Measurements from ENCODE around the gene DACT1.

DNA sequence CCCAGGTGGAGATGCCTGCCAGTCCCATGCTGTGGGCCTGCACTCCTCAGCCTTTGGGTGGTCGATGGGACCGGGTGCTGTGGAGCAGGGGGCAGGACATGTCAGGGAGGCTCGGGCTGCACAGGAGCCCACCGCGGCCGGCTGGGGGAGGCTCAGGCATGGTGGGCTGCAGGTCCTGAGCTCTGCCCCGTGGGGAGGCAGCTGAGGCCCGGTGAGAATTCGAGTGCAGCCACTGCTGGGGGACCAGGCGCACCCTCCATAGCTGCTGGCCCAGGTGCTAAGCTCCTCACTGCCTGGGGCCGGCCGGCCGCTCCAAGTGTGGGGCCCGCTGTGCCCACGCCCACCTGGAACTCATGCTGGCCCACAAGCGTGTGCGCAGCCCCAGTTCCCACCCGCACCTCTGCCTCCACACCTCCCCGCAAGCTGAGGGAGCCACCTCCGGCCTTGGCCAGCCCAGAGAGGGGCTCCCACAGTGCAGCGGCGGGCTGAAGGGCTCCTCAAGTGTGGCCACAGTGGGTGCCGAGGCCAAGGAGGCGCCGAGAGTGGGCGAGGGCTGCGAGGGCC is 49.6 kb downstream of the DACT1 start:
- TF ChIP-seq POLR2AphosphoS5 (IDR thresholded peaks at IDR 0.05; ENCODE audit: low read depth, low read length) (no peak), CTCF (IDR thresholded peaks at IDR 0.05) (no peak)
- TF ChIP-seq, protein P1, sequence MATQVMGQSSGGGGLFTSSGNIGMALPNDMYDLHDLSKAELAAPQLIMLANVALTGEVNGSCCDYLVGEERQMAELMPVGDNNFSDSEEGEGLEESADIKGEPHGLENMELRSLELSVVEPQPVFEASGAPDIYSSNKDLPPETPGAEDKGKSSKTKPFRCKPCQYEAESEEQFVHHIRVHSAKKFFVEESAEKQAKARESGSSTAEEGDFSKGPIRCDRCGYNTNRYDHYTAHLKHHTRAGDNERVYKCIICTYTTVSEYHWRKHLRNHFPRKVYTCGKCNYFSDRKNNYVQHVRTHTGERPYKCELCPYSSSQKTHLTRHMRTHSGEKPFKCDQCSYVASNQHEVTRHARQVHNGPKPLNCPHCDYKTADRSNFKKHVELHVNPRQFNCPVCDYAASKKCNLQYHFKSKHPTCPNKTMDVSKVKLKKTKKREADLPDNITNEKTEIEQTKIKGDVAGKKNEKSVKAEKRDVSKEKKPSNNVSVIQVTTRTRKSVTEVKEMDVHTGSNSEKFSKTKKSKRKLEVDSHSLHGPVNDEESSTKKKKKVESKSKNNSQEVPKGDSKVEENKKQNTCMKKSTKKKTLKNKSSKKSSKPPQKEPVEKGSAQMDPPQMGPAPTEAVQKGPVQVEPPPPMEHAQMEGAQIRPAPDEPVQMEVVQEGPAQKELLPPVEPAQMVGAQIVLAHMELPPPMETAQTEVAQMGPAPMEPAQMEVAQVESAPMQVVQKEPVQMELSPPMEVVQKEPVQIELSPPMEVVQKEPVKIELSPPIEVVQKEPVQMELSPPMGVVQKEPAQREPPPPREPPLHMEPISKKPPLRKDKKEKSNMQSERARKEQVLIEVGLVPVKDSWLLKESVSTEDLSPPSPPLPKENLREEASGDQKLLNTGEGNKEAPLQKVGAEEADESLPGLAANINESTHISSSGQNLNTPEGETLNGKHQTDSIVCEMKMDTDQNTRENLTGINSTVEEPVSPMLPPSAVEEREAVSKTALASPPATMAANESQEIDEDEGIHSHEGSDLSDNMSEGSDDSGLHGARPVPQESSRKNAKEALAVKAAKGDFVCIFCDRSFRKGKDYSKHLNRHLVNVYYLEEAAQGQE (IDR thresholded peaks at IDR 0.05; ENCODE audit: low read depth, low read length) = no peak

Measured in SK-N-SH (cell line).